Uterus (tissue), 4 donors: Measurements from ENCODE around the gene IL6R. TPM values are rescaled to one million over a fixed set of nuclear protein-coding genes. Genes with fewer than 3 reads are reported as not detected.
"Not testable (repeated sequence)": the region's sequence is repeated elsewhere in the genome, so short reads cannot be mapped to it uniquely, and the experiment has no call there.

Experiments used
- DNase-seq, 2 donors: peaks; one replicate each; pipeline ENCODE4 v3.0.0-alpha.2; 2019 to 2020
- H3K27ac ChIP-seq, 2 donors: fragments of 200-600 bp; sonication (generic); 1 replicate in 1 of 2; 2 replicates in 1 of 2; pipeline ENCODE4 v1.5.1; 2016 to 2018
- H3K27me3 ChIP-seq, 2 donors: fragments of 200-600 bp; sonication (generic); one replicate each; pipeline ENCODE4 v1.5.1; 2018 to 2019; ENCODE audit warnings: control low read depth in 1 of 2
- H3K36me3 ChIP-seq, 2 donors: fragments of 200-600 bp; sonication (generic); one replicate each; pipeline ENCODE4 v1.5.1; 2019; ENCODE audit warnings: control low read depth in 1 of 2
- H3K4me1 ChIP-seq, 2 donors: fragments of 200-600 bp; sonication (generic); one replicate each; pipeline ENCODE4 v1.5.1; 2018 to 2019; ENCODE audit warnings: control low read depth in 1 of 2
- H3K4me3 ChIP-seq, 2 donors: fragments of 200-600 bp; sonication (generic); 1 replicate in 1 of 2; 2 replicates in 1 of 2; pipeline ENCODE4 v1.5.1; 2018 to 2019; ENCODE audit warnings: mild to moderate bottlenecking in 1 of 2
- H3K9me3 ChIP-seq, 2 donors: fragments of 200-600 bp; sonication (generic); one replicate each; pipeline ENCODE4 v1.5.1; 2019; ENCODE audit warnings: control low read depth in 1 of 2
- CTCF ChIP-seq, 4 experiments: fragments of 200-600 bp in 2 of 4; fragments of 450-650 bp in 2 of 4; sonication (generic) in 2 of 4; IDR thresholded peaks; one replicate each; pipeline ENCODE4 v1.5.1; 2016 to 2019; ENCODE audit warnings: antibody characterized with exemption in 4 of 4, mild to moderate bottlenecking in 2 of 4, moderate library complexity in 1 of 4
- POLR2A ChIP-seq, 2 donors: fragments of 450-650 bp; IDR thresholded peaks; one replicate each; pipeline ENCODE4 v1.6.1; 2016; ENCODE audit warnings: antibody characterized with exemption in 2 of 2, mild to moderate bottlenecking in 1 of 2, moderate library complexity in 1 of 2
- intact Hi-C: fragments of 100-400 bp; cut with DNase I; formaldehyde crosslinking; loops from one replicate; pipeline ENCODE4 v1.15.1; 2023; ENCODE audit warnings: low total_unique reads
- total RNA-seq, 4 donors: library from RNA; depleted of rRNA in 3 of 4; stranded (reverse); fragments of >200 nt in 3 of 4; gene quantifications; one replicate each; pipeline versions ENCODE4 v1.1.0 to v1.2.4, GENCODE V29; 2014 to 2023
- donor health status: DM: yes; HTN: yes; CAD: no.

The IL6R gene
- total RNA-seq: 10 to 100 TPM in 3 of 4 donors, 1 to 10 TPM in 1; 9.7 to 28.2 (median 17.1) TPM

GRCh38 chr1:154404984-154405746 is at the start of gene IL6R:
Gene IL6R, plus strand, starts transcription at chr1:154405343. Its CDS starts 287 bp downstream, at chr1:154405630.
- peak; percentile 94 to 96 for DNase-seq
- no peaks in the 10 kb centered on the region for H3K27me3 ChIP-seq
- H3K4me1 ChIP-seq: peaks cover 15 to 16% of the 10 kb centered on the region in 2 donors

GRCh38 chr1:154358519-154358918 is 46.6 kb upstream of the IL6R start:
- TF ChIP-seq CTCF (IDR thresholded peaks at IDR 0.05): no peak
- TF ChIP-seq POLR2A (IDR thresholded peaks at IDR 0.05): no peak
- H3K4me1 ChIP-seq: no peaks in the 10 kb centered on the region
- H3K27me3 ChIP-seq: no peaks in the 10 kb centered on the region
- no peaks in the 10 kb centered on the region for H3K9me3 ChIP-seq
- no peak overlapping the region for H3K4me3 ChIP-seq
- H3K27ac ChIP-seq: no peak overlapping the region
- intact Hi-C loops: no loop called here
- no peaks in the 10 kb centered on the region for H3K36me3 ChIP-seq
- no peak for DNase-seq

More at GRCh38 chr1:154404984-154405746, at the start of gene IL6R:
- H3K27ac ChIP-seq: peak within 1 kb of the TSS; percentile 96 to 98
- H3K9me3 ChIP-seq: no peaks in the 10 kb centered on the region
- H3K4me3 ChIP-seq: peak within 1 kb of the TSS; percentile 51 to 90
- intact Hi-C loops: no loop called here
- peak; percentile 72 to 78 (median 76) for TF ChIP-seq CTCF (IDR thresholded peaks at IDR 0.05)
- TF ChIP-seq POLR2A (IDR thresholded peaks at IDR 0.05): peak; percentile 80 to 93
- H3K36me3 ChIP-seq: no peaks in the 10 kb centered on the region

- H3K27me3 ChIP-seq: no peaks in the 10 kb centered on the region
- no peaks in the 10 kb centered on the region for H3K4me1 ChIP-seq
- intact Hi-C loops: no loop called here
Observed at GRCh38 chr1:154360288-154360687, 44.9 kb upstream of the IL6R start.

GRCh38 chr1:154360881-154361280 is 44.3 kb upstream of the IL6R start:
- H3K4me1 ChIP-seq, intact Hi-C loops, H3K4me3 ChIP-seq, H3K9me3 ChIP-seq, H3K36me3 ChIP-seq, DNase-seq, H3K27ac ChIP-seq, H3K27me3 ChIP-seq: not testable (repeated sequence)

More at GRCh38 chr1:154360288-154360687, 44.9 kb upstream of the IL6R start:
- Histone ChIP-seq H3K9me3 (no peaks in the 10 kb centered on the region), H3K27ac (no peak overlapping the region), H3K36me3 (no peaks in the 10 kb centered on the region), H3K4me3 (no peak overlapping the region)
- TF ChIP-seq CTCF (IDR thresholded peaks at IDR 0.05) (no peak), POLR2A (IDR thresholded peaks at IDR 0.05) (no peak)
- no peak for DNase-seq

GRCh38 chr1:154361357-154361756 is 43.8 kb upstream of the IL6R start:
- no peak for DNase-seq
- intact Hi-C loops: no loop called here
- no peaks in the 10 kb centered on the region for H3K9me3 ChIP-seq

More at GRCh38 chr1:154361357-154361756, 43.8 kb upstream of the IL6R start:
- H3K27ac ChIP-seq: no peak overlapping the region
- H3K36me3 ChIP-seq: no peaks in the 10 kb centered on the region
- no peak for TF ChIP-seq POLR2A (IDR thresholded peaks at IDR 0.05)
- TF ChIP-seq CTCF (IDR thresholded peaks at IDR 0.05): no peak
- H3K4me3 ChIP-seq: no peak overlapping the region
- H3K4me1 ChIP-seq: no peaks in the 10 kb centered on the region
- H3K27me3 ChIP-seq: no peaks in the 10 kb centered on the region
